Measurements from ENCODE around the gene USP8. TPM values are rescaled to one million over a fixed set of nuclear protein-coding genes. Genes with fewer than 3 reads are reported as not detected.
"Not testable (repeated sequence)": the region's sequence is repeated elsewhere in the genome, so short reads cannot be mapped to it uniquely, and the experiment has no call there.

Gene USP8
- total RNA-seq: 10 to 100 TPM; 40.7 to 47.3 (median 43.1) TPM

GRCh38 chr15:50424066-50424890 lies at the start of gene USP8:
Gene USP8, plus strand, starts transcription at chr15:50424405. Its CDS starts 14,669 bp downstream, at chr15:50439074.
- Mint-ChIP-seq H3K27me3 (ENCODE audit: low read depth) (no peaks in the 10 kb centered on the region), H3K36me3 (ENCODE audit: insufficient read depth) (peaks cover 4% of the 10 kb centered on the region), H3K4me3 (peak within 1 kb of the TSS; percentile 99), H3K4me1 (ENCODE audit: low read depth) (peaks cover 36% of the 10 kb centered on the region), H3K9me3 (no peaks in the 10 kb centered on the region)
- ATAC-seq: peak; percentile 97
- peak; percentile 88 for DNase-seq

GRCh38 chr15:50377867-50378751 lies 46.1 kb upstream of the USP8 start:
- H3K27me3 Mint-ChIP-seq (ENCODE audit: low read depth): peaks cover 3% of the 10 kb centered on the region
- ATAC-seq (peak; percentile 70 to 73), DNase-seq (no peak)
- H3K4me1 Mint-ChIP-seq (ENCODE audit: low read depth): peaks cover 10% of the 10 kb centered on the region
- H3K36me3 Mint-ChIP-seq (ENCODE audit: insufficient read depth): no peaks in the 10 kb centered on the region
- no peak overlapping the region for H3K4me3 Mint-ChIP-seq
- H3K9me3 Mint-ChIP-seq: no peaks in the 10 kb centered on the region

GRCh38 chr15:50378776-50379175 lies 45.4 kb upstream of the USP8 start:
- DNase-seq: no peak
- Mint-ChIP-seq H3K4me3 (no peak overlapping the region), H3K9me3 (no peaks in the 10 kb centered on the region), H3K36me3 (ENCODE audit: insufficient read depth) (no peaks in the 10 kb centered on the region), H3K4me1 (ENCODE audit: low read depth) (peaks cover 10% of the 10 kb centered on the region), H3K27me3 (ENCODE audit: low read depth) (peaks cover 3% of the 10 kb centered on the region)
- no peak for ATAC-seq

- DNase-seq; ATAC-seq; H3K9me3 Mint-ChIP-seq; H3K27me3 Mint-ChIP-seq (ENCODE audit: low read depth); H3K4me3 Mint-ChIP-seq; H3K4me1 Mint-ChIP-seq (ENCODE audit: low read depth); H3K36me3 Mint-ChIP-seq (ENCODE audit: insufficient read depth): not testable (repeated sequence)
Measured at GRCh38 chr15:50379413-50379812, 44.8 kb upstream of the USP8 start.

- H3K27me3 Mint-ChIP-seq (ENCODE audit: low read depth): peaks cover 3% of the 10 kb centered on the region
- peaks cover 10% of the 10 kb centered on the region for H3K4me1 Mint-ChIP-seq (ENCODE audit: low read depth)
- no peak for ATAC-seq
Measured at GRCh38 chr15:50380089-50380488, 44.1 kb upstream of the USP8 start.

GRCh38 chr15:50381438-50381837 lies 42.8 kb upstream of the USP8 start:
- Mint-ChIP-seq H3K36me3 (ENCODE audit: insufficient read depth) (no peaks in the 10 kb centered on the region), H3K27me3 (ENCODE audit: low read depth) (peaks cover 3% of the 10 kb centered on the region), H3K4me3 (no peak overlapping the region), H3K9me3 (no peaks in the 10 kb centered on the region), H3K4me1 (ENCODE audit: low read depth) (peaks cover 10% of the 10 kb centered on the region)
- DNase-seq (no peak), ATAC-seq (no peak)

More at GRCh38 chr15:50380089-50380488, 44.1 kb upstream of the USP8 start:
- Mint-ChIP-seq H3K4me3 (no peak overlapping the region), H3K36me3 (ENCODE audit: insufficient read depth) (no peaks in the 10 kb centered on the region), H3K9me3 (no peaks in the 10 kb centered on the region)
- no peak for DNase-seq

- H3K9me3 Mint-ChIP-seq; H3K4me3 Mint-ChIP-seq; H3K27me3 Mint-ChIP-seq (ENCODE audit: low read depth); H3K36me3 Mint-ChIP-seq (ENCODE audit: insufficient read depth); DNase-seq; H3K4me1 Mint-ChIP-seq (ENCODE audit: low read depth); ATAC-seq: not testable (repeated sequence)
Measured at GRCh38 chr15:50382408-50382807, 41.8 kb upstream of the USP8 start.

- no peaks in the 10 kb centered on the region for H3K9me3 Mint-ChIP-seq
- DNase-seq (no peak), ATAC-seq (no peak)
- H3K4me1 Mint-ChIP-seq (ENCODE audit: low read depth): no peaks in the 10 kb centered on the region
- no peak overlapping the region for H3K4me3 Mint-ChIP-seq
- H3K27me3 Mint-ChIP-seq (ENCODE audit: low read depth): no peaks in the 10 kb centered on the region
- H3K36me3 Mint-ChIP-seq (ENCODE audit: insufficient read depth): no peaks in the 10 kb centered on the region
Measured at GRCh38 chr15:50390554-50391264, 33.5 kb upstream of the USP8 start.

GRCh38 chr15:50391561-50391960 lies 32.6 kb upstream of the USP8 start:
- H3K4me3 Mint-ChIP-seq; H3K4me1 Mint-ChIP-seq (ENCODE audit: low read depth); H3K9me3 Mint-ChIP-seq; H3K36me3 Mint-ChIP-seq (ENCODE audit: insufficient read depth); DNase-seq; ATAC-seq; H3K27me3 Mint-ChIP-seq (ENCODE audit: low read depth): not testable (repeated sequence)

GRCh38 chr15:50411870-50412269 lies 12.3 kb upstream of the USP8 start:
- DNase-seq (no peak), ATAC-seq (no peak)
- H3K4me1 Mint-ChIP-seq (ENCODE audit: low read depth): no peaks in the 10 kb centered on the region
- no peaks in the 10 kb centered on the region for H3K36me3 Mint-ChIP-seq (ENCODE audit: insufficient read depth)
- H3K27me3 Mint-ChIP-seq (ENCODE audit: low read depth): peaks cover 3% of the 10 kb centered on the region
- no peak overlapping the region for H3K4me3 Mint-ChIP-seq
- H3K9me3 Mint-ChIP-seq: no peaks in the 10 kb centered on the region

- Mint-ChIP-seq H3K9me3 (no peaks in the 10 kb centered on the region), H3K36me3 (ENCODE audit: insufficient read depth) (no peaks in the 10 kb centered on the region), H3K27me3 (ENCODE audit: low read depth) (peaks cover 2% of the 10 kb centered on the region), H3K4me3 (no peak overlapping the region), H3K4me1 (ENCODE audit: low read depth) (no peaks in the 10 kb centered on the region)
- DNase-seq: no peak
- no peak for ATAC-seq
Measured at GRCh38 chr15:50414624-50415023, 9.6 kb upstream of the USP8 start.

- Mint-ChIP-seq H3K27me3 (ENCODE audit: low read depth) (no peaks in the 10 kb centered on the region), H3K36me3 (ENCODE audit: insufficient read depth) (no peaks in the 10 kb centered on the region), H3K4me3 (no peak overlapping the region), H3K4me1 (ENCODE audit: low read depth) (no peaks in the 10 kb centered on the region), H3K9me3 (no peaks in the 10 kb centered on the region)
- ATAC-seq (no peak), DNase-seq (no peak)
Measured at GRCh38 chr15:50415752-50416404, 8.3 kb upstream of the USP8 start.

- DNase-seq (no peak), ATAC-seq (no peak)
- no peaks in the 10 kb centered on the region for H3K36me3 Mint-ChIP-seq (ENCODE audit: insufficient read depth)
- H3K4me3 Mint-ChIP-seq: no peak overlapping the region
- no peaks in the 10 kb centered on the region for H3K27me3 Mint-ChIP-seq (ENCODE audit: low read depth)
- H3K4me1 Mint-ChIP-seq (ENCODE audit: low read depth): no peaks in the 10 kb centered on the region
- no peaks in the 10 kb centered on the region for H3K9me3 Mint-ChIP-seq
Measured at GRCh38 chr15:50416890-50417289, 7.3 kb upstream of the USP8 start.
